ENCODE measurements around the gene IL17REL.

Gene IL17REL

GRCh38 chr22:49966041-49966773 lies 46.4 kb downstream of the IL17REL start:
- no peak for DNase-seq

GRCh38 chr22:49965091-49966040 lies 47.2 kb downstream of the IL17REL start:
- peak; percentile 48 to 53 for DNase-seq

GRCh38 chr22:49964136-49965090 lies 48.2 kb downstream of the IL17REL start:
- peak; percentile 38 to 44 for DNase-seq

DNA sequence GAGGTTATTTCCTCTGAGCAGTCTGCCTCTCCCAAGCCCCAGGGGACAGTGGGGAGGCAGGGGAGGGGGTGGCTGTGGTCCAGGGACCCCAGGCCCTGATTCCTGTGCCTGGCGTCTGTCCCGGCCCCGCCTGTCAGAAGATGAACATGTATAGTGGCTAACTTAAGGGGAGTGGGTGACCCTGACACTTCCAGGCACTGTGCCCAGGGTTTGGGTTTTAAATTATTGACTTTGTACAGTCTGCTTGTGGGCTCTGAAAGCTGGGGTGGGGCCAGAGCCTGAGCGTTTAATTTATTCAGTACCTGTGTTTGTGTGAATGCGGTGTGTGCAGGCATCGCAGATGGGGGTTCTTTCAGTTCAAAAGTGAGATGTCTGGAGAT lies 48.9 kb downstream of the IL17REL start:
- DNase-seq = peak; percentile 23 to 27

DNA sequence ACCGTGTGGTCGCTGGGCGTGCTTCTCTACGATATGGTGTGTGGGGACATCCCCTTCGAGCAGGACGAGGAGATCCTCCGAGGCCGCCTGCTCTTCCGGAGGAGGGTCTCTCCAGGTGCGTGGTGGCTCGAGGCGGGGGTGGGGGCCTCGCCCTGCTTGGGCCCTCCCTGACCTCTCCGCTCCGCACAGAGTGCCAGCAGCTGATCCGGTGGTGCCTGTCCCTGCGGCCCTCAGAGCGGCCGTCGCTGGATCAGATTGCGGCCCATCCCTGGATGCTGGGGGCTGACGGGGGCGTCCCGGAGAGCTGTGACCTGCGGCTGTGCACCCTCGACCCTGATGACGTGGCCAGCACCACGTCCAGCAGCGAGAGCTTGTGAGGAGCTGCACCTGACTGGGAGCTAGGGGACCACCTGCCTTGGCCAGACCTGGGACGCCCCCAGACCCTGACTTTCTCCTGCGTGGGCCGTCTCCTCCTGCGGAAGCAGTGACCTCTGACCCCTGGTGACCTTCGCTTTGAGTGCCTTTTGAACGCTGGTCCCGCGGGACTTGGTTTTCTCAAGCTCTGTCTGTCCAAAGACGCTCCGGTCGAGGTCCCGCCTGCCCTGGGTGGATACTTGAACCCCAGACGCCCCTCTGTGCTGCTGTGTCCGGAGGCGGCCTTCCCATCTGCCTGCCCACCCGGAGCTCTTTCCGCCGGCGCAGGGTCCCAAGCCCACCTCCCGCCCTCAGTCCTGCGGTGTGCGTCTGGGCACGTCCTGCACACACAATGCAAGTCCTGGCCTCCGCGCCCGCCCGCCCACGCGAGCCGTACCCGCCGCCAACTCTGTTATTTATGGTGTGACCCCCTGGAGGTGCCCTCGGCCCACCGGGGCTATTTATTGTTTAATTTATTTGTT lies 49.6 kb downstream of the IL17REL start:
- peak; percentile 36 to 37 for DNase-seq

DNA sequence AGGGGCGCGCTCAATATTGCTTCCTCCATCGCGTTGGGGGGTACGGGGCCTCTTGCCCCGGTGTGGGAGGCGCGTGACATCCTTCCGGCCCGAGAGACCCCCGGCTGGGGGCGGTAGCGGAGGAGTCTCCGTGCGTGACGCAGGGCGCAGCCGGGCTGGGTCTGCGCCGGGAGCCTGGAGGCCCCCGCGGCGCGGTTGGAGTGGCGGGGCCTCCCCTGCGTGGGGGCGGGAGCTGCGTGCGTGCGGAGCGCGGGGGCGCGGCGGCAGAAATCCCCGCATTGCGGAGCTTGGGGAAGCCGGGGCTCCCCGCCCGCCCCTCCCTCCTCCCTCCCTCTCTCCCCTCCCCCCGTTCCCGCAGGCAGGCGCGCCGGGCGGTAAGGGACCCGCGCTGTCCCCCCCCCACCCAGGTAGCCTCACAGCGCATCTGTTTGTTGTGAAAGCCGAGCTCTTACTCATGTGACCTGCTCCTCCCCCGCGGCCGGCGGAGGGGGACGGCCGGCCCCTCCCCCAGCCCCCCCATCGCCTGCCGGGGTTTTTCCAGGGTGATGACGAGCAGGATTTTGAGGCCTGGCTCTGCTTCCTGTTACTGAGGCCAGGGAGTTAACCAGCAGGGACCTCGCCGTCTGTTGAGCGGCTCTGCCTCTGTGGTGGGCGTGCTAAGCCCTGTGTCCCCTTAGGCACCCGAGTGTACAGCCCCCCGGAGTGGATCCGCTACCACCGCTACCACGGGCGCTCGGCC lies 50.4 kb downstream of the IL17REL start:
- peak; percentile 91 to 93 for DNase-seq

GRCh38 chr22:49961601-49962011 lies 51.0 kb downstream of the IL17REL start:
- no peak for DNase-seq

GRCh38 chr22:49961005-49961600 lies 51.5 kb downstream of the IL17REL start:
- DNase-seq = peak; percentile 65 to 66

DNA sequence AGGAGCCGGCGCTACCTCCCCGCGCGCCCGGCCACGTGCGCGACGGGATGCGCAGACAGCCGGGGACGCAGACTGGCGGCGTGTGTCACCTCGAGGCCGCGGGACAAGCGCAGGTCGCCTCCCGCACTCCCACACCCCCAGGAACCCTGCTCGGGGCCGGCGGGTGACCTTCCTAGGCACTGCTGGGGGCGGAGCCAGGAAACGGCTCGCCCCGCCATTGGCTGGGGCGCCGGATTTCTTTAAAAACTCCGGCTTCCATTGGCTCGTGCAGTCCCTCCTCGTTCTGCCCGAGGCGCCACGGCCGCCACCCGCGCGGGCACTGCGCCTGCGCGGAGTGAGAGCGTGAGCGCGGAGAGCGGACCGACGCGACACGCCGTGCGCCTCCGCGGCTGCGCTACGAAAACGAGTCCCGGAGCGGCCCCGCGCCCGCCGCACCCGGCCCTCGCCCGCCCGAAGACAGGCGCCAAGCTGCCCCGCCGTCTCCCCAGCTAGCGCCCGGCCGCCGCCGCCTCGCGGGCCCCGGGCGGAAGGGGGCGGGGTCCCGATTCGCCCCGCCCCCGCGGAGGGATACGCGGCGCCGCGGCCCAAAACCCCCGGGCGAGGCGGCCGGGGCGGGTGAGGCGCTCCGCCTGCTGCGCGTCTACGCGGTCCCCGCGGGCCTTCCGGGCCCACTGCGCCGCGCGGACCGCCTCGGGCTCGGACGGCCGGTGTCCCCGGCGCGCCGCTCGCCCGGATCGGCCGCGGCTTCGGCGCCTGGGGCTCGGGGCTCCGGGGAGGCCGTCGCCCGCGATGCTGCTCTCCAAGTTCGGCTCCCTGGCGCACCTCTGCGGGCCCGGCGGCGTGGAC lies 52.2 kb downstream of the IL17REL start, which contains the start of gene PIM3:
Gene PIM3 (plus strand): TSS at position 614 of the 846 bp plus-strand sequence. CDS start 176 bp downstream, at position 790.
- DNase-seq = peak; percentile 96 to 97

GRCh38 chr22:49959782-49960158 lies 52.8 kb downstream of the IL17REL start:
- peak; percentile 65 to 73 for DNase-seq

DNA sequence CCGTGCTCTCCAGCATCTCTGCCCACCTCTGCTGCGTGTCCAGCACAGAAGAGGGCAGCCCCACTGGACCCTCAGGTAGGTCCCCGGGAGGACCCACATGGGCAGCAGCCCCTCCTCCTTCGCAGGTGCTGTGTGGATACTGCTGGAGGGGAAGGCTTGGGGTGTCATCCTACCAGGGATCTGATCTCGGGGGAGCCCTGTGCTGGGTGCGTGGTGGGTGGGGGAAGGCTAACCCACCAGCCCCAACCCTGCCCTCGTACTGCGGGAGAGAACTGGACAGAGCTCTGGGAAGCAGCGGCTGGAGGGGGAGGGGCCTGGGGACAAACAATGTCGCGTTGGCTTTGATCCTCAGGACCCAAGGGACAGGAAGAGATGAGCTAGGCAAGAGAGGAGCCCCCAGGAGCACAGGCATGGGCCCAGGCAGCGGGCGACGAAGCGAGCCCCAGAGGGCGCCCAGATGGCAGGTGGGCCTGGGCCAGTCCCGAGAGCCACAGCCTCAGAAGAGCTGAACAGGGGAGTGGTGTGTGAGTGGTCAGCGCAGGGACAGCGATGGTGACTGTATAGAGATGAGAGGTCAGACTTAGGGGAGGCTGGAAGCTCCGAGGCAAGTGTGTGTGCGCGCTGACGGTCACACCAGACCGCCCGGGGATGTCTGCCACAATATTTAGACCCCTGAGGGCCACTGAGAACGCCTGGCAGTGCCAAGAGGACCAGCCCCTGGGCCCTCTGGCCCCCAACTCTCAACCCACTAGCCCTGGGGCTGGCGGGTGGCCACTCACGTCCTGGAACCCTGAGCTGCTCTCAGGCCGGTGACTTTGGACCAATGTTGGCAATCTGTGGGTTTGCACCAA lies 53.4 kb downstream of the IL17REL start:
- no peak for DNase-seq

DNA sequence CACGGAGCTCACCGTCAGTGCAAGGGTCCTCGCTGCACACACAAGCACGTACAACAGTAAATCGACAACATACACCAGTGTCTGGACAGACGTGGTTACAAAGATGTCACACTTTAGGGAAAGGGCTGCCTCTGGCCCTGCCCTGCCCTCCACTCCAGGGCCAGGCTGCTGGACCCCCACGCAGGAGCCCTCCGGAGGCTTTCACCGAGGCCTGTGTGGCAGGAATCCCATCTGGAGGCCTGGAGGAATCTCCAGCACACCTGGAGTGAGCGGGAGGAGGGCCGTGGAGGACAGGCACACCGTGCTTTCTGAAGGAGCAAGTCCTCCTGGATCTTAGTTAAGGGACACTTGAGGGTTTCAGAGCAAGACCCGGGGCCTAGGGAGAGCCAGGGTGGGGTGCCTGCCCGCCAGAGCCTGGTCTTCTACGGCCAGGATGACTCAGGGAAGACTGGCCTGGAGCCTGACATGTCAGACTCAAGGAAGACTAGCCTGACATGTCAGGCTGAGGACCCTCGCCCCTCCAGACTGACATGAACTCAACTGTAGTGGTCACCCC lies 54.1 kb downstream of the IL17REL start:
- DNase-seq = no peak

GRCh38 chr22:49957826-49958365 lies 54.7 kb downstream of the IL17REL start:
- no peak for DNase-seq

DNA sequence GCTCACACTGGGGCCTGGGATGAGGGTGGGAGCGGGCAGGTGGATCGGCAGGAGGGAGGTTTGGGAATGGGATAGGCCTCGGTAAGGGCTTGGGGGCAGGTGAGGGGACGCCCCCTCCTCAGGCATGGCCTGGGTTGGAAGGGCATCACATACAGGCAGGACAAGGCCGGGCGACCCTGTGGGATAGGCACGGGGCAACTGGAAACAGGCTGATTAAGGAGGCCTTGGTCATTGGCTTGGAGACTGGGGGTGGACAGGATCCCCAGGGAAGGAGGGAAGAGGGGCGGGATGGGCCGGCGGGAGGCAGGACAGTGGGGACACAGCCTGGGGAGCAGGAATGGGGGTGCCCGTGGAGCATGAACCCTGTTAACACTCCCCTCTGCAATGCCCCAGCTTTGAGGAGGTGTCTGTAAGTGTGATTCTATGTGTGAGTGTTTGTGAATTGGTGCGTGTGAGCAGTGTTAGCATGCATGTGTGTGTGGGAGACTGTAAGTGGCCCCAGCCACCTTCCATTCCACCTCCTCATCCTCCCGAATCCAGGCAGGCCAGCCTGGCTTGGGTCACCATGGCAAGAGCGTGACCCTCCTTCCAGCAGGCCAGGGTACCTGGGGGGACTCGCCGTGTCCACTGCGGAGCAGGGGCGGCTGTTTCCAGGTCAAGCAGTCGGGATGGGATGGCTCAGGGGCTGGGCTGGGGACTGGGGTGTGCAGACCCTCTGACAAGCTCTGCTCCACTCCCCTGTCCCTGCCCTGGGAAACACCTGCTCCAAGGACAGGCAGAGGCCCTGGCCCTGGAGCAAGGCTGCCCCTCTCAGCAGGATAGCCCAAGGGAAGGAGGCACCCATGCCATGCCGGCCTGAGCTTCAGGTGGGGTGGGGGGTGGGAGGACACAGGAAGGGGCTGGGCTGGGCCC lies 55.4 kb downstream of the IL17REL start:
- no peak for DNase-seq

- DNase-seq = no peak
Observed at GRCh38 chr22:49956418-49956770, 56.2 kb downstream of the IL17REL start.

- no peak for DNase-seq
Observed at GRCh38 chr22:49955581-49956417, 56.8 kb downstream of the IL17REL start.

Data from activated T-cell treated with anti-CD3 and anti-CD28 coated beads, Interleukin-2, amount 50 U/mL, for 48 hours (primary cell).